SK-N-SH (cell line): Measurements from ENCODE around the gene SATB1. TPM values are rescaled to one million over a fixed set of nuclear protein-coding genes. Genes with fewer than 3 reads are reported as not detected.

Experiments used
- CTCF ChIA-PET: fragments of 300-600, 350-600 bp; formaldehyde crosslinking; extraction: SDS; loops from one replicate; lab custom pipeline; 2021; lab: Yijun Ruan, JAX
- POLR2A ChIA-PET: fragments of 350-600 bp; sonication (Branson Sonifier 250); formaldehyde crosslinking; extraction: SDS; loops from one replicate; lab custom pipeline; 2020; ENCODE audit warnings: antibody characterized with exemption, inconsistent platforms; lab: Yijun Ruan, JAX
- DNase-seq: peaks from one replicate; pipeline ENCODE4 v3.0.0; 2012
- H2AFZ ChIP-seq: fragments of 200-600 bp; sonication (generic); 2 replicates; pipeline ENCODE4 v1.8.1; 2016; ENCODE audit warnings: antibody characterized with exemption, mild to moderate bottlenecking, low read depth
- H3F3A ChIP-seq: fragments of 200-600 bp; sonication (generic); replicated peaks from 2 replicates; pipeline ENCODE3; 2016; ENCODE audit warnings: antibody characterized with exemption, mild to moderate bottlenecking; ENCODE audit not compliant: insufficient read depth
- H3K27ac ChIP-seq, 2 experiments: fragments of 200-500 bp in 1 of 2; fragments of 200-600 bp in 1 of 2; sonication (Bioruptor generic) in 1 of 2; sonication (generic), shearing (Covaris generic) in 1 of 2; 2 replicates each; pipeline versions ENCODE4 v1.5.1 to v1.6.1; 2014 to 2016; ENCODE audit warnings: low read depth in 2 of 2, inconsistent platforms in 1 of 2, low read length in 1 of 2, mild to moderate bottlenecking in 1 of 2, mixed read lengths in 1 of 2
- H3K27me3 ChIP-seq: fragments of 200-600 bp; sonication (generic), shearing (Covaris generic); 2 replicates; pipeline ENCODE4 v1.6.1; 2016; ENCODE audit warnings: mixed run types; ENCODE audit not compliant: insufficient read depth
- H3K36me3 ChIP-seq, 2 experiments: fragments of 200-500 bp in 1 of 2; fragments of 200-600 bp in 1 of 2; sonication (Bioruptor generic) in 1 of 2; sonication (generic) in 1 of 2; replicated peaks in 1 of 2; 2 replicates each; pipeline versions ENCODE3 to v1.5.1; 2014 to 2016; ENCODE audit warnings: low read length in 1 of 2, mild to moderate bottlenecking in 1 of 2; ENCODE audit not compliant: insufficient read depth in 2 of 2, control insufficient read depth in 1 of 2
- H3K4me1 ChIP-seq, 2 experiments: fragments of 200-500 bp in 1 of 2; fragments of 200-600 bp in 1 of 2; sonication (Bioruptor generic) in 1 of 2; sonication (generic), shearing (Covaris generic) in 1 of 2; 2 replicates each; pipeline versions ENCODE4 v1.5.1 to v1.6.1; 2014 to 2016; ENCODE audit warnings: low read depth in 1 of 2, low read length in 1 of 2, mixed run types in 1 of 2; ENCODE audit not compliant: insufficient read depth in 2 of 2, control insufficient read depth in 1 of 2
- H3K4me2 ChIP-seq: fragments of 200-600 bp; sonication (generic), shearing (Covaris generic); 2 replicates; pipeline ENCODE4 v1.6.1; 2017; ENCODE audit warnings: mixed run types
- H3K4me3 ChIP-seq, 2 experiments: fragments of 200-500 bp in 1 of 2; fragments of 200-600 bp in 1 of 2; sonication (Bioruptor generic) in 1 of 2; sonication (generic), shearing (Covaris generic) in 1 of 2; 2 replicates each; pipeline versions ENCODE4 v1.5.1 to v1.8.1; 2014 to 2016; ENCODE audit warnings: low read depth in 2 of 2, inconsistent platforms in 1 of 2, low read length in 1 of 2, mild to moderate bottlenecking in 1 of 2, mixed read lengths in 1 of 2, moderate library complexity in 1 of 2
- H3K79me2 ChIP-seq: fragments of 200-600 bp; sonication (generic); 2 replicates; pipeline ENCODE4 v1.8.1; 2017; ENCODE audit warnings: mild to moderate bottlenecking; ENCODE audit not compliant: insufficient read depth
- H3K9ac ChIP-seq: fragments of 200-600 bp; sonication (generic); 2 replicates; pipeline ENCODE4 v1.6.1; 2017; ENCODE audit warnings: mixed run types
- H3K9me2 ChIP-seq: fragments of 200-600 bp; sonication (generic); 2 replicates; pipeline ENCODE4 v1.6.1; 2017; ENCODE audit warnings: mixed run types
- H3K9me3 ChIP-seq: fragments of 200-600 bp; sonication (generic); 2 replicates; pipeline ENCODE4 v1.6.1; 2017; ENCODE audit warnings: mixed run types, mild to moderate bottlenecking, moderate library complexity
- H4K20me1 ChIP-seq: fragments of 200-600 bp; sonication (generic); 2 replicates; pipeline ENCODE4 v1.6.1; 2017; ENCODE audit warnings: mild to moderate bottlenecking, mixed run types; ENCODE audit not compliant: insufficient read depth
- CHD2 ChIP-seq: fragments of 150-350 bp; IDR thresholded peaks from 2 replicates; pipeline ENCODE4 v1.6.1; 2018; ENCODE audit warnings: low read length; ENCODE audit not compliant: partially characterized antibody
- CTCF ChIP-seq: fragments of 200-600 bp; sonication (generic); IDR thresholded peaks from 2 replicates; pipeline ENCODE4 v1.6.1; 2017; ENCODE audit warnings: antibody characterized with exemption, mild to moderate bottlenecking, moderate library complexity
- ELF1 ChIP-seq: IDR thresholded peaks from 2 replicates; pipeline ENCODE4 v1.4.0; 2012
- EP300 ChIP-seq, 2 experiments: IDR thresholded peaks; 2 replicates each; pipeline versions ENCODE4 v1.4.0 to v1.6.1; 2012; ENCODE audit warnings: borderline replicate concordance in 1 of 2, low read depth in 1 of 2, low read length in 1 of 2
- EZH2phosphoT487 ChIP-seq: fragments of 200-600 bp; sonication (generic); IDR thresholded peaks from 2 replicates; pipeline ENCODE4 v1.6.1; 2017; ENCODE audit warnings: low read depth, mixed run types, mild to moderate bottlenecking, antibody characterized with exemption, moderate library complexity, borderline replicate concordance
- FOXJ3 ChIP-seq: sonication (generic); formaldehyde crosslinking; IDR thresholded peaks from 2 replicates; pipeline ENCODE4 v1.5.1; 2020; ENCODE audit warnings: mild to moderate bottlenecking, missing genetic modification reagents
- JUND ChIP-seq: IDR thresholded peaks from 2 replicates; pipeline ENCODE4 v1.4.0; 2012
- MAX ChIP-seq: IDR thresholded peaks from 2 replicates; pipeline ENCODE4 v1.4.0; 2012; ENCODE audit warnings: low read depth
- NFIC ChIP-seq: IDR thresholded peaks from 2 replicates; pipeline ENCODE4 v1.4.0; 2012; ENCODE audit warnings: borderline replicate concordance
- NRF1 ChIP-seq: IDR thresholded peaks from 2 replicates; pipeline ENCODE4 v1.6.1; 2012; ENCODE audit warnings: low read depth, mild to moderate bottlenecking, low read length
- RCOR1 ChIP-seq: fragments of 150-350 bp; IDR thresholded peaks from 2 replicates; pipeline ENCODE4 v1.6.1; 2017; ENCODE audit warnings: antibody characterized with exemption, low read length
- REST ChIP-seq: IDR thresholded peaks from 2 replicates; pipeline ENCODE4 v1.6.1; 2012; ENCODE audit warnings: mild to moderate bottlenecking, low read depth, low read length, moderate library complexity
- RFX5 ChIP-seq: IDR thresholded peaks from 2 replicates; pipeline ENCODE4 v1.6.1; 2012; ENCODE audit warnings: mild to moderate bottlenecking, improper control_type of control experiment, low read length
- RXRA ChIP-seq: IDR thresholded peaks from 2 replicates; pipeline ENCODE4 v1.4.0; 2012; ENCODE audit warnings: low read depth, mild to moderate bottlenecking, borderline replicate concordance
- SMC3 ChIP-seq: IDR thresholded peaks from 2 replicates; pipeline ENCODE4 v1.6.1; 2012; ENCODE audit warnings: low read depth, low read length, improper control_type of control experiment
- TAF1 ChIP-seq: IDR thresholded peaks from 2 replicates; pipeline ENCODE4 v1.6.1; 2012; ENCODE audit warnings: low read depth, mild to moderate bottlenecking, low read length, moderate library complexity, borderline replicate concordance
- TCF12 ChIP-seq: IDR thresholded peaks from 2 replicates; pipeline ENCODE4 v1.4.0; 2012
- TEAD4 ChIP-seq: IDR thresholded peaks from 2 replicates; pipeline ENCODE4 v1.4.0; 2012; ENCODE audit warnings: mild to moderate bottlenecking, borderline replicate concordance; ENCODE audit not compliant: insufficient read depth
- YY1 ChIP-seq: IDR thresholded peaks from 2 replicates; pipeline ENCODE4 v1.4.0; 2012; ENCODE audit warnings: low read depth, mild to moderate bottlenecking
- WGBS: methylation state at CpG from one replicate; pipeline ENCODE4 v1.1.6; 2017; ENCODE audit warnings: low lambda C conversion rate; 5-methylcytosine and 5-hydroxymethylcytosine counted together
- polyA plus RNA-seq, 3 experiments: library from polyadenylated mRNA; depleted of rRNA; stranded (reverse); fragments of >200 nt; gene quantifications; 2 replicates each; pipeline ENCODE4 v1.2.3, GENCODE V29; 2012

SATB1 gene
- polyA plus RNA-seq, 1 of the 3 experiments (the other 2 are of a cell fraction) = 8.5 TPM

GRCh38 chr3:18411541-18411940 lies 13.6 kb downstream of the SATB1 start:
- H3K4me3 ChIP-seq = no peak overlapping the region
- POLR2A ChIA-PET = no interaction called here
- no peak overlapping the region for H3K27ac ChIP-seq
- no peaks in the 10 kb centered on the region for H3K27me3 ChIP-seq
- H3K9me2 ChIP-seq = no peaks in the 10 kb centered on the region
- WGBS = 65% methylated on average over 2 of the region's 2 CpGs
- H3K4me2 ChIP-seq = no peak overlapping the region
- no peaks in the 10 kb centered on the region for H3F3A ChIP-seq
- no peaks in the 10 kb centered on the region for H3K9me3 ChIP-seq
- H4K20me1 ChIP-seq = no peaks in the 10 kb centered on the region
- no peak for TF ChIP-seq NFIC
- no peak for TF ChIP-seq RXRA
- TF ChIP-seq CHD2 = no peak
- no peak for TF ChIP-seq TCF12
- no peak for TF ChIP-seq MAX
- TF ChIP-seq NRF1 = no peak
- H3K79me2 ChIP-seq = no peaks in the 10 kb centered on the region
- H3K9ac ChIP-seq = no peak overlapping the region
- H2AFZ ChIP-seq = no peak overlapping the region
- no peaks in the 10 kb centered on the region; a peak in 2 of 4 replicates for H3K4me1 ChIP-seq
- CTCF ChIA-PET = interaction anchor here (0.6 kb wide), 1 partner anchor 166 kb away, joined by 3 read pairs; no protein-coding TSS in a partner anchor
- H3K36me3 ChIP-seq = peaks cover 11 to 13% of the 10 kb centered on the region in 2 experiments
- no peak for DNase-seq

GRCh38 chr3:18410205-18410604 lies 14.9 kb downstream of the SATB1 start:
- peaks cover 6 to 11% of the 10 kb centered on the region in 2 experiments for H3K36me3 ChIP-seq
- H3K27me3 ChIP-seq = no peaks in the 10 kb centered on the region
- no peaks in the 10 kb centered on the region; a peak in 2 of 4 replicates for H3K4me1 ChIP-seq
- no peak for DNase-seq
- H3K9ac ChIP-seq = no peak overlapping the region
- no peak overlapping the region for H2AFZ ChIP-seq
- H4K20me1 ChIP-seq = no peaks in the 10 kb centered on the region
- no peak overlapping the region for H3K4me2 ChIP-seq
- H3K4me3 ChIP-seq = no peak overlapping the region
- WGBS = 74% methylated on average over 6 of the region's 6 CpGs
- no peaks in the 10 kb centered on the region for H3F3A ChIP-seq
- H3K79me2 ChIP-seq = no peaks in the 10 kb centered on the region
- ChIA-PET CTCF (interaction anchor here (1.4 kb wide), 1 partner anchor 10 kb away, joined by 4 read pairs; no protein-coding TSS in a partner anchor), POLR2A (no interaction called here)
- no peaks in the 10 kb centered on the region for H3K9me2 ChIP-seq
- no peaks in the 10 kb centered on the region for H3K9me3 ChIP-seq
- H3K27ac ChIP-seq = no peak overlapping the region
- TF ChIP-seq NFIC = no peak
- no peak for TF ChIP-seq JUND
- no peak for TF ChIP-seq RXRA
- TF ChIP-seq RCOR1 = no peak
- TF ChIP-seq EP300 (IDR thresholded peaks at IDR 0.05; ENCODE audit: borderline replicate concordance in 1 of 2, low read depth in 1 of 2, low read length in 1 of 2) = no peak
- TF ChIP-seq RFX5 = no peak
- TF ChIP-seq TAF1 = no peak
- TF ChIP-seq TEAD4 = no peak
- no peak for TF ChIP-seq NRF1
- TF ChIP-seq ELF1 = no peak
- no peak for TF ChIP-seq CTCF
- no peak for TF ChIP-seq EZH2phosphoT487
- no peak for TF ChIP-seq REST
- no peak for TF ChIP-seq TCF12
- TF ChIP-seq YY1 = no peak
- TF ChIP-seq CHD2 = no peak
- no peak for TF ChIP-seq FOXJ3 (CRISPR knock-in tag)
- no peak for TF ChIP-seq SMC3
